ENCODE results near the gene RFX4.

Gene RFX4

DNA sequence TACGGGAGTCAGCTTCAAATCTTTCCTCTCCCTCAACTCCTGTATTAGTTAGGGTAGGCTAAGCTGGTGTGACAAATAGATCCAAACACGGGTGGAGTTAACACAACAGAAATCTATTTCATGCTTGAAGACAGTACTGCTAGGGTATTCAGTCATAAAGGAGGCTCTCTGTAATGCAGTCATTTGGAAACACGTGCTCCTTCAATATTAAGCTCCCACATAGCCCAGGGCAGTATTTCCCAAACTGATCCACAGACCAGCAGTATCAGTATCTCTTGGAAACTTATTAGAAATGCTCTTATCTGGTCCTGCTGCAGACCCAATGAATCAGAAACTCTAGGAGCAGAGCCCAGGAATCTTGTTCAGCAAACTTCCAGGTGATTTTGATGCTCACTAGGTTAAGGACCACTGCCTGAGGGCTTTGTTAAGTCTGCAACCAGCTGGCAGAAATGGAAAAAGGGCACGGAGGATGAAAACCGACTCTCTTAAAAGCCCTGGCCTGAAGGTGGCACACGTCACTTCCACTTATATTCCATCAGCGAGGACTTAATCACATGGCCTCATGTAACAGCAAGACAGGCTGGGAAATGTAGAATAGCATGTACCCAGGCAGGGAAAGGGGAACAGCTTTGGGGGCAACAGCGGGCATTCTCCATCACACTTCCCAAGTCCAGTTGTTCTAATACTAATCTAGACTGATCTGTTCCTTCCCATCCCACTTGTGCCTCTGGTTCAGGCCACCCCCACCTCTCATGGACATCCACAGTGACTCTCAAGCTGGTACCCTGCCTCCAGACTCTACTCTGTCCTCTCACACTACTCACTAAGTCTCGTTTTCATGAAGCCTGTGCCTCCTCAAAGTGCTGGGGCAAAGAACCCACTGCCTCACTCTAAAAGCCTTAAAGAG lies 153.5 kb downstream of the RFX4 start:
- peak in 3 of 6 experiments; percentile 4 to 28 (median 20) for DNase-seq

DNA sequence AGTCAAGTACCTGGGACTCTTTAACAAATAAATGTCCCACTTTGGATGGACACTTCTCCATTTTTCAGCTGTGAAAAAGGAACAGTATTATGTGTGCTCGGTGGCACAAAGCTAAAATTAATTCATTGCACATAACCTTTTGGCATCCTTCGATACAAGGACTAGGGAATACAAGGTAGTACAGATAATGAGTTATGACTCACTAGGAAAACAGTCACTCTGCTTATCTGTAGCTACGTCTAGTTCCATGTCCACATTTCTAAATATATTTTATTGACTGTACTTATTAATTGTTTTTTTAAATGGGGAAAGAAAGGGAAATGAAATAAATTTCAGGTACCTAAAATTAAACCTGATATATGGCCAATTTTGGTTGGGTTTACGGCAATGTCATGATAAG lies 156.5 kb downstream of the RFX4 start:
- DNase-seq = no peak

DNA sequence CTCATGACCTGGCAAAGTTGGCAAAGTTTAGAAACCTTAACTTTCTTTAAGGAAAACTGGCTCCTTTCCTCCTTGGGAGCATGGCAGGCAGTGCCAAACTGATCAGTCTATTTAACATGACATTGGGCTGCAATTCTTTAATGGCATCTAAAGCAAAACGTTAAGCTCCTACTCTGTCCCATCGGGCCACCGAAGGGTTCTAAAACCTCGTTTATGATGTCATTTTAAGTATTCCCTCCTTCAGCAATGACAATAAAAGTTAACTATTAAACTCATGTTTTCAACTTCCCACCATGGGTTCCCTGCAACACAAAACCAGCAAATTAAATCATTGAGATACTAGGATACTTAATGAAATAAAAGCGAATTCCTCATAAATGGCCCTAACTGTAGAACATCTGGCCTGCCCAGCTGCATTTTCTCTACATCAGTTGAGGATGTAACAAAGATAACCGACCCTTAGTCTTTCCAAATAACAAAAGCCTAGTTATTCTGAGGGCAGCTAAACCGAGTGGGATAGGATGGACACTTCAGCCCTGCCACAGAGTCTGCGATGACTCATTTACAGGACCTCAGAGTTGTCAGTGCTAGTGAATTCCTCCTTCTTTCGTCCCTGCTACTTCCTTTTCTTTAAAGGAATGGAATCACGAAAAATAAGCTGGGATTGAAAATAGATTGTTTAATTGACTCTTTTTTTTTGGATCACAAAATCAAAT lies 157.2 kb downstream of the RFX4 start:
- no peak for DNase-seq

DNA sequence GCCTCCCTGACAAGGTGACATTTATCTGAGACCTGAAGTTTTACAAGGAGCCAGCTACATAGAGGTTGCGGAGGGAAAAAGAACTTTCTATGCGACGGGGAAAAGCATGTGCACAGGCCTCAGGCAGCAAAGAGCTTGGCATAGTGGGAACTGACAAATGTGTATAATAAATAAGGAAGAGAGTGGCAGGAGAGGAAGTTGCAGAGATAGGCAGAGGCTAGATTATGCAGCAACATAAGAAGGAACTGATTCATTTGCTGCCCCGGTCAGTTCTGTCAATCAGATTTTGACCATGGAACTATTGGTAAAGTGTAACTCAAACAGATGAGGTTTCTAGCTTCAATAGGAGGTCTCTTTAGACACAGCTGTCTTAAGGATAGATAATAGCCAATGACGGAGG lies 158.0 kb downstream of the RFX4 start:
- DNase-seq = no peak

DNA sequence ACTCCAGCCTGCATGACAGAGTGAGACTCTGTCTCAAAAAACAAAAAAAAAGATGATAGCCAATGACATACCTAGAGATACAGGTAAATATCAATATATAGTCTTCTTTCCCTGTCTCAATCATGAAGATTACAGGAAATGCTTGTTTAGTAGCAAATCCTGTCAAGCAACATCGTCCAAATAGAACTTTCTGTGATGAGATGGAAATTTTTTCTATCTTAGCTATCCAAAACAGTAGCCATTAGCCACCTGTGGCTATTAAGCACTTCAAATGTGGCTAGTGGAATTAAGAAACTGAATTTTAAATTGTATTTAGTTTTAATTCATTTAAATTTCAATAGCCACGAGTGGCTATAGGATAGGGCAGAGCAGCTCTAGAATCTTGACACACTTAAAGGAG lies 158.4 kb downstream of the RFX4 start:
- DNase-seq = no peak

DNA sequence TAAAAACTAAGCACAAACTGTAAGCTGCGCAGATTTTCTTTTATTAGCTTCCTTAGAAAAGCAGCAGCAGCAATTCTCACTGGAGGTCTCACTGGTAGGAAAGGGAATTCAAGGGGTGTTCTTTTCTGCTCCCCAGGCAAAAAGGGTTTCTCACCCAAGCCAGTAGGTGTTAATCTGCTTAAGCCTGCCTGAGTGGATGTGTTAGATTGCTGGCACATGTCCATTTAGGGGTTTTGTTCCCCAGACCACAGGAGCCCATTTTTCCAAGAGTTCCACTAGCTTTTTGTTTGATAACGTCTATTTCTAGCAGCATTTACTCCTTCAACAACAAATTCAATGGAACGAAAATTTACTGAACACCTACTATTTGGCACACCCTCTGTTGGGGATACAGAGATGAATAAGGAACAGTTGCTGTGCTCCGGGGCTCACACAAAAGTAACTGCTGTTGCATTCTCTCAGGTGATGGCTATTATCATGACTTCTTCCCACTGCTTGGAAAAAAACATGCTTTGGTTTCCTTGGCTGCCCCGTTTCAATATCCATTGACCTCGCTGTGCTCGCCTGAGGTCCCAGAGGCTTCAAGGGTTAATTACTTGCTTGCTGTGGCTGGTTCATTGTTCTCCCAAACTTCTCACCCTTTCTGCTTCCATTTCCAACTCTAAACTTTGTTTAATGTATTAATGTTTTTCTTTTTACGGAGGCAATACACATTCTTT lies 160.6 kb downstream of the RFX4 start:
- no peak for DNase-seq

DNA sequence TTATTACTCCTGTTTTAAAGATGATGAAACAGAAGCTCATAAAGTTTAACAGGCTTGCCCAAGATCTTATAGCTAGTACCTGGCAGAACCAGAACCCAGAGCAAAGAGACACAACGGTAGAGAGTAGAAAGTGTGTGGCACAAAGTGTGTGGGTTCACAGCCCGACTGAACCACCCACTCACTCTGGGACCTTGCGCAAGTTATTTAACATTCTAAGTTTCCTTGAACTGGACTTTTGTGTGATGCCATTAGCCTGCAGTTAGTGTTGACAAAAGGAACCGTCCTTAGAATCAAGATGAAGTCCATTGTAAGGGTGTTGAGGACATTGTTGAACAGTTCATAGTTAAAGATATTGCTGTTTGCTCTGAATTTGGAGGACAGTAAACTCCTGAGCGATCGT lies 161.8 kb downstream of the RFX4 start:
- DNase-seq = no peak

DNA sequence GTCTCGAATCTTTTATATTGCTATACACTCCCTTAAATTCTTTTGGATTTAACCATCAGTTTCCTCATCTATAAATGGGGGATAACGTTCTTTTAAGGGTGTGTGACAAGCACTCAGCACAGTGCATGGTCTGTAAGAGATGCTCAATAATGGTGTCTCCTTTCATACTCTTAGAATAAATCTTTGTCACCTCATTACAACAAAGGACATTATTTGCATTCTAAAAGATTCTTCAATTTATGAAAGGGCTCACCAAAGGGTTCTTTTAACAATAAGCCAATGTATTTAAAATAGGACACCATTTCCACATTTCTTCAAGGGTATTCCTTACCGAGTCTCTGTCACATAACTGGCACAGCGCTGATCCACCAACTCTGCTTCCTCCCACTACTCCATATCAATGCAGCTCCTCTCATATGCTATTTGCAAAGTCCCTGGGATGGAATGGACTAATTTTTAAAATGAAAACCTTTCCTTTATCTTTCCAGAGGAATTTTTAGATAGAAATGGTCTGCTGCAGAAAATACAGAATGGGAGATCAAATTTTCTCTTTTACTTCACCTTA lies 162.5 kb downstream of the RFX4 start:
- DNase-seq = no peak

DNA sequence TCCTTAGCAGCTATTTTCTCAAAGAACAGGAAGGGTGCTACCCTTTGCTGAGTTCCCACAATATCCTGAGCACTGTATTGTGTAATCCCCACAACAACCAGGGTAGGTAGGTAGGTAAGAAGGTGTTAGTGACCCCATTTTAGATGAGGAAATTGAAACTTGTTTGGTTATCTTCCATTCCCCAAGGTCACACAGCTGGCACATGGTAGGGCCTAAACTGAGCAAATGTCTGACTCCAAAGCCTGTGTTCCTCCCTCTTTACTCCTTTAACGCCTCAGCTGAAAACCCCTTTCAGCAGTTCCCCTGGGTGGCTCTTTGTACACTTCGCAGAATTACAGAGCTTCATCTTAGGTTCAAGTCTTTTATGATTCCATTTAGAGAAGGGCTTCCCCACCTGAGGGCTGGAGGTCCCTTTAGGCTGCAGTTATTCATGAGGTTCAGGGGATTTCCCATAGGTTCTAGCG lies 165.2 kb downstream of the RFX4 start:
- peak in 4 of 6 experiments; percentile 12 to 75 (median 73) for DNase-seq

DNA sequence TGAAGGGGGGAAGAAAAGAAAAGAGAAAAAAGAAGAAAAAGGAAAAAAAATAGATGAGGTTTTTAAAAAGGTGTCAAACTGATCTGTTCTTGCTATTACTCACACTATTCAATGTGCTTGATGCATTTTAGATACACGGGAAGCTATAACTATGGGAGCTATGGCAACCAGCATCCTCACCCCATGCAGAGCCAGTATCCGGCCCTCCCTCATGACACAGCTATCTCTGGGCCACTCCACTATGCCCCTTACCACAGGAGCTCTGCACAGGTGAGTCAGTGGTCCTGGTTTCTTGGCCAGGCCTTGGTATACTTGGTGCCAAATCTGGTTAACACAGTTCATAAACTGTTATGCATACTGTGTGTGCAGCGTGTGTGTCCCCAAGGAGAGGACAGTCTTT lies 167.7 kb downstream of the RFX4 start:
- DNase-seq = no peak

DNA sequence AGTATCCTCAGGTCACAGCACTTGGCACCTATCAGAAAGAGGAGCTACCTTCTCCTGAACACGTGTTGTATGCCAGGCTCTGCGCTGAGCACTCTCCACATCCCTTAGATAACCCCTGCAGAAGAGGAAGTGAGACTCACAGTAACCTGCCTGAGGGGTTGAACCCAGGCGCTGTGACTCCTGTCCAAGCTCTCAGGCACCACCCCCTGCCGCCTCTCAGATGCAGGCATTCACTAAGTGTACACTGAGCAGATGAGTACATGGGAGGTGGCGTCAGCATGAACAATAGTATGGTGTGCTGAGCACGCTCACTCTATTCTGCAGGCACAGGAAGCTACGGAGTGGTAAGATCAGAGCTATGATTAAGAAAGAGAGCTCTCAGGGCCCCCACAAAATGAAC lies 170.7 kb downstream of the RFX4 start:
- peak in 5 of 6 experiments; percentile 7 to 55 (median 33) for DNase-seq

DNA sequence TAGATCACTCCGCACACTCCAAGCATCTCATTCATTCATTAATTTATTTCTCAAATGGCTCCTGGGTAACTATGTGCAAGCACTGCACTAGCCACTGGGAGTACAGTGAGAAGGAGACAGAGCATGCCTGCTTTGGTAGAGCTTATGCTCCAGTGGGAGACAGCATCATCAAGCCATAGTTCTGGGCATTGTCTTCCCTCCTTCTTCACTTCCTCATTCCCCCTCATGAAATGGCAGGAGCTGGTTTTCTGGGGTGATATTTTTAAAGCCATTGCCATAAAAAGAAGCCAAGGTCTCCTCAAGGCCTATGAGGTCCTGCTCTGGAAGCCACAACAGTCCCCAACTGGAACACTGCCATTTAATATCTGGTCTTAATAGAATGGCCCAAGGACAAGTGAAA lies 171.5 kb downstream of the RFX4 start:
- DNase-seq = no peak

DNA sequence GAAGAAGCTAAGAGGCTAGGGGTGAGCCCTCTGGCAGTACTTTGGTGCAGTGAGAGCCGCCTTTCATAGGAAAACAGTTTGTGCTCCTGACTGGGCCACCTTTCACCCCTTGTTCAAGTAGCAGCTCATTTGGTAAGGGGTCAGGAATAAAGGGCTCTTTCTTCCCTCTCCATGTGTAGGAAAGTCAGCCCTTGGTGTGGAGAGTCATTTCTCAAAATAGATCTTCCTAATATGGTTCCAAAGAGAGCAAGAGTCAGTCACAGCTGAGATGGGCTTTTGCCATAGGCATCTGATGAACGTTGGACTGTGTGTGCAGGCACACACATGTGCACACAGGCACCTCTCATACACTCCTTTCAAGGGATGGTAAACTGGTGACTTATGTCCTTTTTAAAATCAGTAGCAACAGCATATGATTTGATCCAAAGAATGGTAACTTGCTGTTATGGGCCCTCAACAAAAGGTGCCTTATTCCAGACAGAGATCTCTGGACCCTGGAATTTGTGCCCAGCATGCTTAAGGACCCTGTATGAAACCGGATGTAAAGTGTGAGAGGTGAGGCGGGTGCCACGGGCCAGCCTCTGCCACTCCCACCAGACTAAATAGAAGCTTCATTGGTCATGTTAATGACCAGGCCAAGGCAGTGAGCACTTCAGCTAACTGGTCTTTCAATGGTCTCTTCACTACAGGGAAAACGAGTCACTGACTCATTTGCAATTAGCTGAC lies 175.0 kb downstream of the RFX4 start:
- no peak for DNase-seq

DNA sequence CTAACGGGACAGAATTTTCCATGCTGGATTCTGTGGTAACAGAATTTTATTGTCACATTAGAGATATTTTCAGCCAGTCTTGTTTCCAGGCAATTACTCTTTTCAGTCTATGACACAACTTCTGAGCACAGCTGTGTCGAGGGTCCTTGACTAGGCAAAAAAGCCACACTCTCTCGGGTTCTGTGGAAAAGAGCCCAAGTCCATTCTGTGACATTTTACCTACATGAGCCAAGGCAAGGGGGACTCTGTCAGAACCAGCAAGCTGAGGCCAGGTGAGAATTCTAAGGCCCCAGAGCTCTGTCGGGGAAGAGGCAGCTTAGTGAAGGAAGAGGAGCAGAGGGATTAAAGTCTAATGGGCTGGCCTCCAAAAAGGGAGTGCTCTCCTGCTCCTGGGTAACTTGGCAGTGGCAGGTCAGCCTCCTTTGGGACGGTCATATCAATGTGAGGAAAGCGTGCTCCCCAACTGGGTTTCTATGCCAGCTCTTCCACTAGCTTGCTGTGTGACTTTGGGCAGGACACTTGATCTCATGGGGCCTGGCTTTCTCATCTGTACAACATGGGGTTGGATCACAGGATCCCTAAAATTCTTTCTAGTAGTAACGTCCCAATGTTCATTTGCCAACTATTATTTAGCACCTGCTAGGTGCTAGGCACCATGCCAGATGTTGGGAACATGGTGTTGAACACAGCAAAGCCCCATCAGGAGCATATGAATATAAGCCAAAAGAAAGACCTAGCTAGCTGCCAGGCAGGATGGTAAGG lies 175.7 kb downstream of the RFX4 start:
- no peak for DNase-seq

DNA sequence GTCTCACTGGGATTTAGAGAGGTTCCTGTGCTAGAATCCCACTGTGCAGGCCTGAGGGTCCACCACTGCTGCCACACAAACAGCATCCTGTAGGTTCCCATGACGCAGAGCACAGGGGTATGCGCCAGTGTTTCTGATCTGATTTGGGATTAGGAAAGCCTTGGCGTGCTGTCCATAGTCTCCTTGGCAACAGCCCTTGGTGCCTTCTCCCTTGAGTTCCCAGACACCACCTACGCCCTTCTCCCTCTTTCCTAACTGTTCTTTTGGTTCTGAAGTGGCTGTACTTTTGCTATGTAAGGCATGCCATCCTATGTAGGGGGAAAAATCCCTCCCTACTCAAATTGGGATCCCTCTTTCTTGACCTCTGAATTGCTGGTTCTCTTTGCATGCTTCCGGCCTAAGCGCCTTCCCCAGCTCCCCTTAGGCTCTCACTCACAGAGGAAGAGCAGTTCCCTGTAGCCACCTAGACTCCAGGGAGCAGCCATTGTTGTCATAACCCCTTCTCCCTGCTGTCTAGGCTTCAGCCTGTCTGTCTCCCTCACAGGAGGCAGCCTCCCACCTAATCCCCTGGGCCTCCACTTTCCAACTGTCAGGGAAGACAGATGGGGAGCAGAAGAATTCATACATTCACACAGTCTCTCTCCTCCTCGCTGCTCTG lies 176.9 kb downstream of the RFX4 start:
- DNase-seq = no peak

DNA sequence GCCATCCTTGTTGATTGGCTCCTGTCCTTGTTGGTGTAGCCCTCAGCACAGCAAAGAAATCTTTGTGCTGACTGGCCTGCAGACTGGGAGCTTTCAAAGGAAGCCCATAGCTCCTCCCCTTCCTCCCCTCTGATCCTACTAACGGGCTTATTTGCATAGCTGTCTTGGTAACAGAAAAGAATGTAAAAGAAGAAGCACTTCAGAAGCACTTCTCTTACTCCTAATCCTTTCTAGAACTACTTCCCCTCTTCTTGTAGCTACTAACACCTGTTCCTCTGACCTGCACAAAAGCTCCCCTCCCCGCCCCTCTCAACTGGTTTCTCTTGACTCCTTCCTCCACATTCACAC lies 177.4 kb downstream of the RFX4 start:
- peak in 4 of 6 experiments; percentile 11 to 50 (median 37) for DNase-seq

DNA sequence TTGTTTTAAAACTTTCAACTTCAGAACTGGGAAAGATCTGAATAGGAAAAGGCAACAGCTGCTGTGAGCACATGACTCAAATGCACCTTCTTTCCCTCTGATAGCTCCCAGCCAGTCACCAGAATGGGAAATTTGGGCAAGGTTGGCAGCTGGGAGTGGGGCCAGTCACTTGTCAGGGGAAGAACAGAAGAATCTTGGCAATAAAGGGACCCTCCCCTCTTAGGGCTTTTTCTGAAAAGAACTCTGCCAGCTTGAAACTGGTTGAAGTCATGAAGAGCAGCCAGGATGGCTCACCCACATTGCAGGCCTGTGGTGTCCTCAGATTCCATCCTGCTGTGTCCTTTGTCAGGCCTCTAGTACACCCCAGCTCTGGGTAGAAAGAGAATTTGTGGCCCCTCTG lies 181.4 kb downstream of the RFX4 start:
- no peak for DNase-seq

DNA sequence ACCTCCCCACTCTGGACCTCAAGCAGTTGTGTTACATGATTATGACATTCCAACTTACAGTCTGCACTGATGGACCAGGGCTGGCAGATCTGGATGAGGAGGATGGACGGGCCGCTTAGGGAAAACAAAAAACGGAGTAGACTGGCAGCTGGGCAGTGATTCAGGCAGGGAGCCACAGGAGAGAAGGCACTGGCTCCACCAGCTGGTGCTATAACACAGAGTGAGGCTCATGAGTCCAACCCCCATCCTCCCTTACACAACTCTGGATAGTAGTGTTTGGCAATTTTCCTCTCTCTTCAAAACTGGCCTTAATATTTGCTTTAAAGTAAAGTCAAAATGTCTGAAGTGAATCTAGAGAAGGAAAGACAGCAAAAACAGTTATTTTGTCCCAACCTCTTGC lies 181.9 kb downstream of the RFX4 start:
- DNase-seq = no peak

DNA sequence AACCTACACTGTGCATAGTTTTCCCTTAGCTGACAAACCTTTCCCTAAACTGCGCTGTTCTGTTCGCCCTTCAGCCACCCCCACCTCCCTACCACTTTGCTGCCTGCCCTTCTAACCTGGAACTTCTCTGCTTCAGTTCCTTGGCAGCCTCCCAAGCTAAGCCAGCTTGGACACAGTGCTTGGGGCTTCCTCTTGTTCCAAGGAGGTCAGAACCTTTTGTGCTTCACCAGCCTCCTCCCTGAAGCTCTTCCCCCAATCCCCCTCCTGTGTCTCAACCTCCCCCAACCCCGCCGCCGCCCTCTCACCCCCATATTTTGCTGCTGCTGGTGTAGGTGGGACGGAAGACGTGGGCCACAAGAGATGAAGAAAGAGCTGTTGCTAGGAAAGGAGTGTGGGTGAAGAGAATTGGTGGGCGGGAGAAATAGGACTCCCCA lies 183.6 kb downstream of the RFX4 start:
- DNase-seq = no peak

DNA sequence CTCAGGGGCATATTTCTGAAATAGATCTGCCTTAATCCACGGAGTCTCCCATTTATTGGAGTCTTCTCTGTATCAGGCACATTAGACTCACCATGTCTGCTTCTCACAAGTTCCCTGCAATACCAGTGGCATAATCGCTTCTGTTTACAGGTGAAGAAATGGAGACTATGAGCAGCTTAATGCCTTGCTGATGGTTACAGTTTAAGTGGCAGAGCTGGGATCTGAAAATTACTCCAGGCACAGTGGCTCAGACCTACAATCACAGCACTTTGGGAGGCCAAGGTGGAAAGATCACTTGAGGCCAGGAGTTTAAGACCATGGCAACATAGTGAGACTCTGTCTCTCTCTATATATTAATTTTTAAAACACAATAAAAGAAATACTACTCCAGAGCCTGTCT lies 184.4 kb downstream of the RFX4 start:
- no peak for DNase-seq
